ENCODE results near the gene FAHD1.

Gene FAHD1

DNA sequence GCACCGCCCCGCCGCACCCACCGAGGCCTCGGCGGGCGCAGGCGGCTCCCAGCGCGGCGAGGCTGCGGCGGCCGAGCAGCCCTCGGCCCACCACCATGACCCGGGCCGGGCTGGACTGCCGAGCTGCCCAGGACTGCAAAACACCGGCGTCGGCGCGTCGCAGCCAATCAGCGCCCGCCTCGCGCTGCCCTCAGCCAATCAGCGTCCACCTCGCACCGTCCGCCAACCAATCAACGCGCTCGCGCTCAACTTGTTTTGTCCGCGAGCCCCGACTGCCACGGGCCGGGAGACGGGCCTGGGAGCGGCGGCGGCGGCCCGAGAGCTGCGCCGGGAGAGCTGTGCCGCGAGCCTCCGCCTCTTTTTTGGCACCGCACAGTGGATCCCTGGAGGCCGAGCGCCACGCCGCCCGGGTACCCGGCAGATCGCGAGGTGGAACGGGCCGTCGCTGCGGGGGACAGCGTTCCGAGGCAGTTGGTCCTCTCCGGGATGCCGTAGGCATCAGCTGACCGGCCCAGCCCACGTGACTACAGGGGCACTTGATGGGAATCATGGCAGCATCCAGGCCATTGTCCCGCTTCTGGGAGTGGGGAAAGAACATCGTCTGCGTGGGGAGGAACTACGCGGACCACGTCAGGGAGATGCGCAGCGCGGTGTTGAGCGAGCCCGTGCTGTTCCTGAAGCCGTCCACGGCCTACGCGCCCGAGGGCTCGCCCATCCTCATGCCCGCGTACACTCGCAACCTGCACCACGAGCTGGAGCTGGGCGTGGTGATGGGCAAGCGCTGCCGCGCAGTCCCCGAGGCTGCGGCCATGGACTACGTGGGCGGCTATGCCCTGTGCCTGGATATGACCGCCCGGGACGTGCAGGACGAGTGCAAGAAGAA, at the start of gene FAHD1, which contains the start of gene HAGH:
TSS of gene FAHD1 (plus strand) at position 516 of the 883 bp plus-strand sequence. CDS start at position 549, 33 bp downstream.
TSS of gene HAGH (minus strand) at position 135 of the 883 bp plus-strand sequence. CDS start at position 97, 38 bp downstream.
- DNase-seq = peak; percentile 93 to 95

DNA sequence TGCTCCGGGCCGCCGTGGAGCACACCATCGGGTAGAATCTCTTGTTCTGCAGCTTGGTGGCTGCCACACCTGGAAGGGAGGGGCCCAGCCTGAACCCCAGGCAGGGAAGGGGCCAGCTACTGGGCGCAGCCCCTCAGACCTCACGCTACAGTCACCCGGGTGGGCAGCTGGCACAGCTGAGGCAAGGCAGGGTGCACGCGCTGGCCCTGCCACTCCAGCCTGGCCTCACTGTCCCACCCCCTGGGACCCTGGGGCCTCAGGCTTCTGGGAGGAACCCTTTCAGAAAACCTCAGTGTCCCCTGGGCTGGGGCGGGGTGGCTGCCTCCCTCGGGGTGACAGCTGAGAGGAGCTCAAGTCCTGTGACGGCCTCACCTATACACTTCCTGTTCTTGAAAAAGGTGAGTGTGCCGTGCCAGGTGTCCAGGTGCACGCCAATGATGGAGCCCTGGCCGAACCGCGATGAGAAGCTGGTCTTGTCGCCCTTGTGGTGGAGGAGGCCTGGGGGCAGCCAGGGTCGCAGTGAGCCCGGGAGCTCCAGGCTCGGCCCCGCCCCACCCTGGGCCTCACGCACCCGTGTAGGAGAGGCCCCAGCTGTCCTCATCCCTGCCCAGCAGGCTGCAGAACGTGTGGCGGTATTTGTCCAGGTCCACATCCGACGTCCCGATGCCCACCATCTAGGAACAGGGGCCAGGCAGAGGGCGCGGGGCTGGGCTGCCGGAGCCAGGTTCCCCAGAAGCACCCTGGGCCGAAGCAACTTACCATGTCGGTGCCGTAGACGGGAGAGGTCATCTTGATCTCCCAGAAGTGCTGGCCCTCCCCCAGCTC, 49.4 kb upstream of the FAHD1 start:
- no peak for DNase-seq

DNA sequence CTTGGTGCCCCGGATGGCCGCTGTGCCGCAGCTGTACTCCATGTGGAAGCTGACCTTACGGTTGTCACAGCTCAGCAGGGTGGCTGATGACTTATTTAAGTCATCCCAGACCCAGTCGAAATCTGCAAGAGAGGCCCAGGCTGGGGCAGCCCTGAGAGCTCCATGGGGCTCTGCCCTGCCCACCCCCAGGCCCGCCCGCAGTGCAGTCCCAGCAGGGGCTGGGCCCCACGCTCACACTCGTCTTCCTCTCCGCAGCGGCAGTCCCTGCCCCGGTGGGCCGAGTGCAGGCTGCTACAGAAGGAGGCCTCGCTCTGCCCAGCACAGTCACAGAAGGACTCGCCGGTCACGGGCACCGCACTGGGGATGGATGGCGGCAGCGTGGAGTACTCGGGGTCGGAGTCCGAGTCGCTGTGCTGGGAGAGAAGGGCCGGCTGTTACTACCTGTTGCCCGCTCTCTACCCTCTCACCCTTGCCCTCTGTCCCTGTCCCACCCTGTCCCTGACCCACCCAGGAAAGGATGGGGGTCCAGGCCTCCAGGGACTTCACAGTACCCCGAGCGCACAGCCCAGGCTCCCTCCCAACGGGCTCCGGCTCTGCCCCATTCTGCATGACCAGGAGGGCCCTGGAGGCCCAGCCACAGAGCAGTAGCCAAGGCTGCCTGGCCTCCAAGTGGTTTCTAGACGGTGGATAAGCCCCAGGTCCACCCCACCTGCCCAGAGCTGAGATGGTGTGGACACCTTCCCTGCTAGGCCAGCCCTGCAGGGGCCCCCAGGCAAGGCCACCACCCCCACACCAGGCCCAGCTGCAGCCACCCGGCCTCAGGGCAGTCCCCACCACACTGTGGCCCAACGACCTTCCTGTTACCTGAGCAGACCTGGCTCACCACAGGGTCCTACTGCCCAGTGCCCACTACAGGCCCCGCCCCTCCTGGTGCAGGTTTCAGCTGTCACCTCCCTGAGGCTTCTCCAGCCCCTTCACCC, 48.5 kb upstream of the FAHD1 start:
- DNase-seq = no peak

DNA sequence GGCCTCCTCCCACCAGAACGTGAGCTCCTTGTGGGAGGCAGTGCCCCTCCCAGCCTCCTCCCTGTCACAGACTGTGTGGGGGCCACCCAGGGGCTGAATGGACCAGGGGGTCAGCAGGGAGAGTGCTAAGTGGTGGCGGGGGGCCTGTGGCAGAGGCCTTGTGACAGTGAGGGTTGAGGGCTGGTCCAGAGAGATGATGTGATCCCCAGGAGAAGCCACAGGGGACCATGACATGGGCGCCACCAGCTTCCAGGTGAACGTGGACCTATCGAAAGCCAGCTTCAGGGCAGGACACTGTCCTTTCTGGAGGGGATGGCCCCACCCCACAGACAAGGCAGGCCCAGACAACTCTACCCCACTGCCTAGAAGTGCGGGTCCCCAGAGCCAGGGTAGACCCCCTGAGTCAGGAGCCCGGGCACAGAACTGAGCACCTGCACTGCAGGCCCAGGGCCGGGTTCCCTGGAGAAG, 47.7 kb upstream of the FAHD1 start:
- DNase-seq = no peak

DNA sequence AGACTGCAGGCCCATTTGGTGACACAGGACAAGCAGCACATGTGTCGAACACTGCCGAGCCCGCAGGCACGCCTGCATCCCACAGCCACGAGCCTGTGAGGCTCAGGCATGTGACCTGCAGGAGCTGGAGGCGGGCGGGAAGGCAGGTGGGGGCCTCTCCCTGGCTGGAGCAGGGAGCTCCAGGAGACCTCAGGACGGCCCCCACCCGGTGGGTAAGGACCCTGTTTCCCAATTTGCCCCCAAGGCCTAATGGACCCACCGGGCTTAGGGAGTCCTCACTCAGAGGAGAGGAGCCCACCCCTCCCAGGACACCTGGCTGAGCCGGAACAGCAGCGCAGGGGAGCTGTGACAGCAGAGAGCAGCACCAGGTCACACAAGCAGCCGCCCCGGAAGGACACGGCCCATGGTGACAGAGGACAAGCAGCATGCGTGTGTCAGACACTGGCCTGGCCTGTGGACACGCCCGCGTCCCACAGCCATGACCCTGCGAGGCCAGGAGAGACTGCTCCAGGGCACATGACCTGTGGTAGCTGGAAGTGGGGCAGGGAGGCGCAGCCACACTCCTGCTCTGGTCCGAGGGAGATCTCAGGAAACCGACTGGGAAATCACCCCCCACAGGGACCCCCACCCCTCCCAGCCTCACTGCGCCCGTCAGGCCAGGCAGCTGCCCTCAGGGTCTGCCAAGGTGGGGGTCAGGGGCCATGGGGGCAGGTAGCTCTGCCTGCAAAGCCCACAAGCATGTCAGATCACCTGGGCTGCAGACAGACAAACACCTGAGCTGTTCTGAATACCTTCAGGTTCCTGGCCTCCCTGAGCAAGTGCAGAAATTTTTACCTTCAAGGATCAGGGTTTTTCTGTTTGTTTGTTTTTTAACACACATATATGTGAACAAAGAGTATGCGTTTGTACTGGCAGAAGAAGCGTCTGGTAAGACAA, 47.0 kb upstream of the FAHD1 start:
- DNase-seq = no peak

DNA sequence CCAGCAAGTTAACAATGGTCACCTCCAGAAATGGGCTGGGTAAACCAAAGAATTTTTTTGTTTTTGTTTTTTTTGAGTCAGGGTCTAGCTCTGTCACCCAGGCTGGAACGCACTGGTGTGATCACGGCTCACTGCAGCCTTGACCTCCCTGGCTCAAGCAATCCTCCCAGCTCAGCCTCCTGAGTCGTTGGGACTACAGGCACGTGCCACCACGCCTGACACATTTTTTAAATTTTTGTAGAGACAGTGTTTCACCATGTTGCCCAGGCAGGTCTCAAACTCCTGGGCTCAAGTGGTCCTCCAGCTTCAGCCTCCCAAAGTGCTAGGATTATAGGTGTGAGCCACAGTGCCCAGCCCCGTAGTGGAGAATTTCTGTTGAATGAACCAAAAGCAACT, 46.3 kb upstream of the FAHD1 start:
- DNase-seq = no peak

DNA sequence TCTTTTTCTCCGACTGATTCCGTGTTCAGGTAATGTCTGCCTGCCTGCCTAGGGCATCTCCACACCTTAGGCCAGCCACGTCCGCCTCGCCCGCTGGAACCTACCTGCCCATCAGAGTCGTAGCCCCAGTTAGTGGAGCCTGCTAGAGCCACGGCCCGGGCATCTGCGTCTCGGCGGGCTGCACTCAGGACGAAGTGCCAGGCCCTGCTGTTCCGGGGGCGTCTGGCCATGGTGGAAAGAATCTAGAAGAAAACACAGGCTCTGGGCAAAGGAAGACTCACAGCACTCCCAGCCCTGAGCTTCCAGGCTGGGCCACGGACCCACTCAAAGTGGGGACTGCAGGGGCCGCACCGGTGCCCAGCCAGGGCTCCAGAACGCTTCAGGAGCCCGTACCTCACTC, 45.8 kb upstream of the FAHD1 start:
- DNase-seq = no peak

DNA sequence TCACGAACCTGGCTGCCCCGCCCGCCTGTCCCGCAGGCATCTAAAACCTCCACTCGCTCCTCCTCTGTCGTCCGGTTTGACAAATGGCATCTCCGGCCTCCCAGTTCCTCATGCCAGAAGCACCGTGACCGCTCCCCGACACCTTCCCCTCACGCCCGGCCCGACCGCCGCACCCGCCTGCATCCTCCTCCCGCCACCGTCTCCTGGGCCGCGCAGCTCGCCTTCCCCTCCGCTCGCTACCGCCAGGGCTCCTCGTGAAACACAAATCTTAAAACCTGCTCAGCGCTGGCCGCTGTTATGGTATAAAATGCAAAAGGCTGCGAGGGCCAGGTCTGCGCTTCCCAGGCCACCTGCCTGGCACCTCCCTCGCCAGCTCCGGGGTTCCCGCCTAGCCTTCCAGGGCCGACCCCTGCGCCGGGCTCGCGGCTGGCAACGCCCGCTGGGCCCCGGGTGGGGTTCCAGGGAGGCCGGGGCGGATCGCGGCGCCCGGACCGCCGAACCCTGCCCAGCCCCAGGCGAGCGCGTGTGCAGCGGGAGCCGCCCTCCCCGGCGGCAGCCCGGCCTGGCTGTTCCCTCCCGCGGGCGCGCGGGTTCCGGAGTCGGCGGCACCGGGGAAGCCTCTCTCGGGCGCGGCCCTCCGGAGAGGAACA, 45.1 kb upstream of the FAHD1 start:
- DNase-seq = peak in 1 of 2 experiments; percentile 50

DNA sequence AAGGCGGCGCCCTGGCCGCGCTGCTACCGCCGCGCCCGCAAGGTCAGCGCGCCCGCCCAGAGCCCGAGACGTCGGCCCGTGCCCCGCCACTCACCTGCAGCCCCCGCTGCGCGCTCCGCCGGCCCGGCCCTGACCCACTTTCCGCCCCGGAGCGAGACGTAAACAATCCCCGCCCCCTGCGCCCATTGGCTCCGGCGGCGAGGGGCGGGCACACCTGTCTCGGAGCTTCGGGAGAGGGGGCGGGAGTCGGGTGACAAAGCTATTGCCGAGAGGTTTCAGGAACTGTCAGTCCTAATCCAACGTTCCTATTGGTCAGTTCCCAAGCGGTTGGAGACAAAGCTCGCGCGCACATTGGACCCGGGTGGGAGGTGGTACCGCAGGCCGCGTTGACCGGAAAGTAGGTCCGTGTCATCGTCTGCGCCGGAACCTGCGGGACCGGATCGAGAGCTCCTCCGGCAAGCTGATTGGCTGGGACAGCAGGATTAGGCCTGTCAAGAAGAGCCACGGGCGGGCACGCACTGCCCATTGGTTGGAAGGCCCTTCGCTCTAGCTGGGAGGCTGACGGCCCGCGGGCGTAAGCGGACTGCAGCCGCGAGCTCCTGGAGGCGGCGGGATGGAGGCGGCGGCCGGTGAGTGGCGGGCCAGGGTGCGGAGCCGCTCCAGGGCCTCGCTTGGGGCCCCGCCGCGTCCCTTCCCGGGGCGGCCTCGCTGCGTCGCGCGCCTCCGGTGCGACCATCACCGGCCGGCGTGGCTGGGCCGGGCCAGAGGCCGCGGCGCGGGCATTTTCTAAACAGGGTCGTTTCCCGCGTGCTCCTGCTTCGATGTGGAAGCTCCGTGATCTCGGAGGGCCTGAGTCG, 44.4 kb upstream of the FAHD1 start, which contains the start of the genes NUBP2 and SPSB3:
TSS of gene NUBP2 (plus strand) at position 553 of the 857 bp plus-strand sequence. CDS start at position 614, 61 bp downstream.
TSS of gene SPSB3 (minus strand) at position 164 of the 857 bp plus-strand sequence. CDS start 1,088 bp downstream, outside the sequence.
- DNase-seq = peak; percentile 97 to 98

DNA sequence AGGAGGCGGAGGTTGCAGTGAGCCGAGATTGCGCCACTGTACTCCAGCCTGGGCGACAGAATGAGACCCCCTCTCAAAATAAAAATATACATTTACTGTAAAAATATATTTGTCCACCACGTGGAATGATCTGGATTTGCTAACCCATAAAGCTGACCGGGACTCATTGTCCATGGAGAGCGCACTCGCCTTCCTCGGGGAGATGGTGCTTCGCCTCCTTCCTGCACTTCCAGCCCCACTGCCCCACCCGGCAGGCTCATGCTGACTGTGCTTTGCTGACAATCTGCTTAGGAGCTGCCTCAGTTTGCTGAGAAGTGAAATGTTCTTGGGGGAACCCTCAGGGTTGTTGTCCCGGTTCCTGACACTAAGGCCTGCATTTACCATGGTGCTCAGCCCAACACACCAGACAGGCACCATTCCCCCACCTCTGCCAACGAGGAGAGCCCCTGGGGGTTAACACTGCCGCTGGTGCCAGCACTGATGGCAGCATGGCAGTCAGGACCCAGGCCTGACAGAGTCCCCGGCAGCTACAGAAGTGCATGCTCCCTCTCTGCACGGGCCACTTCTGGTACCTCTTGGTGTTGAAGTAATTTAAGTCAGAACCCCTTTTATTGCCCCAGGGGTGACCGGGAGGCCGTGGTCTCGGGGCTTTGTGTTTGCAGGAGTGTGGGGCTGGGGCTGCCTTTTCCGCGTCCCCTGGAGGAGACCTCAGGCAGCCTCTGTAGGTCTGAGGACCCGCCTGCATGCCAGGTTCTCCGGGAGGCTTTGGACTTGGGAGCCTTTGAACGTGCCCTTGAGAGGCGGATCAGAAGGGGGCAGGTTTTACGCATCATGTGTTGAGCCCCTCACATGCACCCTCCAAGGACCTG, 41.8 kb upstream of the FAHD1 start:
- DNase-seq = no peak

DNA sequence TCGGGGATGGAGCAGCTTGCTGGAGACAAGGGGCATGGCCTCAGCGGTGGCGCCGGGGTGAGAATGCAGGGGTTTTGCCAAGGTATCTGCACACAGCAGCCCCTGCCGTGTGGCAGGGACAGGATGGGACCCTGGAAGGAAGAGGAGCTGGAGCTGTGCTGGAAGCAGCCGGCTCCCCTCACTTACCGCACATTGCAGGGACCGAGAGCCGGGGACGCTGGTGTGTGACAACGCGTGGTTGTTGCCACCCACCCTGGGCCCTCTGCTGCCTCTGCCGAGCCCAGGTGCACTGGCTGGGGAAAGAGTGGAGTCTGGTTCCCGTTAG, 41.2 kb upstream of the FAHD1 start:
- no peak for DNase-seq

DNA sequence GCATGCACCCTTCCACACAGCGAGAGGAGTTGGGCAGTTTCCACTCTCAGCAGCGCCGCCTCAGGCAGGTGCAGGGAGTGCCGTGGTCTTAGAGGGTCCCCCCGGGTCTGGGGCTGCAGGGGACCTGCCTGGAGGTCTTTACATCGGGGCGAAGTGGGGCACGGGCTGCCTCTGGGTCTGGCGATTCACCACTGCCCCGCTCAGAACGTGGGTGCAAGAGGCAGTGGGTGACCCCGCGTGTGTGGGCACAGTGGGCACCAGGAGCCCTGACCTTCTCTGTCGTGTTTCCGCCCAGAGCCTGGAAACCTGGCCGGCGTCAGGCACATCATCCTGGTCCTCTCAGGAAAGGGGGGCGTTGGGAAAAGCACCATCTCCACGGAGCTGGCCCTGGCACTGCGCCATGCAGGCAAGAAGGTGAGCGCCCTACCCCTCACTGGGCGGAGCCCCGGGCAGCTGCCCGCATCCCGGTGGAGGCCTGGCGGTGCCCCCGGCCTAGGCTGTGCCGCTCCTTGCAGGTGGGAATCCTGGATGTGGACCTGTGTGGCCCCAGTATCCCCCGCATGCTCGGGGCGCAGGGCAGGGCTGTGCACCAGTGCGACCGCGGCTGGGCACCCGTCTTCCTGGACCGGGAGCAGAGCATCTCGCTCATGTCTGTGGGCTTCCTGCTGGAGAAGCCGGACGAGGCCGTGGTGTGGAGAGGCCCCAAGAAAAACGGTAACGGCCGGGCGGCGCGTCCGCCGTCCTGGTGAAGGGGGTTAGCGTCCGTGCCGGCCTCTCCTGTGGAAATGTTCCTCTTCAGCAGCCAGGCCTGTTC, 40.6 kb upstream of the FAHD1 start:
- no peak for DNase-seq

DNA sequence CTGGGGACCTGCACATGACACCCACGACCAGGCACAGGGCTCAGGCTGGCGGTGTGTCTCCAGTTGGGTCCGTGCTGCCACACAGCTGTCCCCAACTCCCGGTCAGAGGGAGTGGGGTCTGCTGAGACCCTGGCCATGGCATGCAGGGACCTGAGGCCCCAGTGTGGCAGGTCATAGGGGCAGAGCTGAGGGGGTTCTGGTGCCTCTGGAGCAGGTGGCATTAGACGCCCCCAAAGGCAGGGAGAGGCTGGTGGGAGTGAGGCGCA, 40.0 kb upstream of the FAHD1 start:
- no peak for DNase-seq

DNA sequence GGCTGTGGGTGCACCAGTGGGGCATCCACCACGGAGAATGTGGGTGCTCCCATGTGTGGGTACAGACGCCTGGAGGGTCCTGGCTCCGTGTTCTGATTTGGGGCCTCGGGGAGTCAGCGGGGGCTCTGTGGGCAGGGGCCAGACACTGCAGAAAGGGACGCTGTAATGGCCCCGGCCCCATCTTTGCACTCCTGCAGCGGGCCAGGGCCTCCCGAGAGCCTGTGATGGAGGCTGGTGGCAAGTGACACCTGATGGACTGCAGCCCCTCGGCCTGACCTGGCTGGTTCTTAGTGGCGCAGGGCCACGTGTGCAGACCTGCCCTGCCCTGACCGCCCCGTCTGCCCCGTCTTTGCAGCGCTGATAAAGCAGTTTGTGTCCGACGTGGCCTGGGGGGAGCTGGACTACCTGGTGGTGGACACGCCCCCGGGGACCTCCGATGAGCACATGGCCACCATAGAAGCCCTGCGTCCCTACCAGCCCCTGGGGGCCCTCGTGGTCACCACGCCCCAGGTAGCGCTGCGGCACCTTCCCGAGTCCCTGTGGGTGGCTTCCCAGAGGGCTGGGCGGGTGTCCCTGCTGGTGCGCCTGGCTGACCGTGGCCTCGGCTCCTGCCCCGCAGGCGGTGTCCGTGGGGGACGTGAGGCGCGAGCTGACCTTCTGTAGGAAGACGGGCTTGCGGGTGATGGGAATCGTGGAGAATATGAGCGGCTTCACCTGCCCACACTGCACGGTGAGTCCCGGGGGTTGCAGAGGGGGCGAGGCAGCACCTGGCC, 39.5 kb upstream of the FAHD1 start:
- DNase-seq = no peak

DNA sequence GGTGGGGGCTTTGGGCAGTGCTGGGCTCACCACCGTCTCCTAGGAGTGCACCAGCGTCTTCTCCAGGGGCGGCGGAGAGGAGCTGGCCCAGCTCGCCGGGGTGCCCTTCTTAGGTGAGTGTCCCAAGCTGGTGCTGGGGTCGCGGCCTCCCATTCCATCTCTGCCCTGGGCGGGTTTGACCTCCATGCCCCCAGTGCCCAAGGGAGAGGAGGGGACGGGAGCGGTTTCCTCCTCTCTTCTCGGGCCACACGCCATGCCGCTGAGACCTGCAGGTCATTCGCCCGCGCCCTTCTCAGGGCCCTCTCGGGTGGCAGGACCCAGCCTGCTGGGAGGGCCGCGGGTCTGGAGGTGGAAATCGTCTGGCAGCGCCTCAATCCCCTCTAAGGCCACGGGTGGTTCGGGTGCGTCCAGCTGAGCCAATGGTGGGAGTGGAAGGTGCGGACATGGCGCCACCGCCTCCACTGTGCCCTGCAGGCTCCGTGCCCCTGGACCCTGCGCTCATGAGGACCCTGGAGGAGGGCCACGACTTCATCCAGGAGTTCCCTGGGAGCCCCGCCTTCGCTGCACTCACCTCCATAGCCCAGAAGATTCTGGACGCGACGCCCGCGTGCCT, 38.8 kb upstream of the FAHD1 start:
- no peak for DNase-seq

DNA sequence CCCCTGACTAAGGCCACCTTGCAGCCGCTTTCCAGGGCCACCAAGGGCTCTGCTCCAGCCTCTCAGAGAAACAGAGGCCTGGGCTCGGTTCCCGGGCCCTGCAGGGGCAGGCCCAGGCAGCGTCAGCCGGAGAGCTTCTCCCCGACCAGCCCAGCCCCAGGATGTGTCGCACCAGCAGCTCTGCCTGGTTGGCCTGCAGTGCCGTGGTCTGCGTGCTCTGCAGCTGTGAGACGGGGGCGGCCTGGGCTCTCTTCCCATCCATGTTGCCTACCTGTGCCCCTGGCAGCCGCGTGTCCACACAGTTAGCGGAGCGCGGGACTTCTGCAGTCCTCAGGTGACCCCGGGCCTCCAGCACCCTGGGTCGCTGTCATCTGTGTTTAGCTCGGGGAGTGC, 38.3 kb upstream of the FAHD1 start:
- no peak for DNase-seq

DNA sequence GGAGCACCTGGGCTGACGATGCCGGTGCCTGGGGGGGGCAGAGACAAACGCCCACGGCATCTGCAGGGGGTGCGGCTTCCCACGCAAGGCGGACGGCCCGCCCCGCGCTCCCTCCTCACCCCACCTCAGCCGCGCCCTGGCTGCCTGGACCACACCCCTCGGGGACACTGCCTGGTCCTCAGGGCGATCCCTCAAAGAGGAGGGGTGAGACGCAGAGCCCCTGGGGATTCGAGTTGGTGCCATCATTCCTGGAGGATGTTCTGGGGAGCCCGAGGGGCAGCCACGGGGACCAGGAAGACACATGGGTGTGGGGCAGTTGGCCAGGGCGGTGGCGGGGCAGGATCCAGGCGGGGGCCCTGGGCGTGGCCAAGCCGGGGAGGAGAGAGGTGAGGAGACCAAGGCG, 37.4 kb upstream of the FAHD1 start:
- DNase-seq = no peak
